Fibroblast of villous mesenchyme (primary cell): Measurements from ENCODE around the gene CDH12. TPM values are rescaled to one million over a fixed set of nuclear protein-coding genes. Genes with fewer than 3 reads are reported as not detected.
"Not testable (repeated sequence)": the region's sequence is repeated elsewhere in the genome, so short reads cannot be mapped to it uniquely, and the experiment has no call there.

ENCODE experiments used
- DNase-seq: peaks from one replicate; pipeline ENCODE4 v3.0.0-alpha.2; 2010; ENCODE audit warnings: low read depth
- H3K4me3 ChIP-seq: 2 replicates; pipeline ENCODE4 v1.5.1; 2011; ENCODE audit warnings: low read depth, mild to moderate bottlenecking, low read length
- total RNA-seq: library from RNA; depleted of rRNA; stranded (reverse); fragments of >200 nt; gene quantifications from 2 replicates; pipeline ENCODE4 v1.2.3, GENCODE V29; 2012
- TF ChIP-seq, protein P1 (sequence below): IDR thresholded peaks from 2 replicates; pipeline ENCODE4 v1.5.1; 2012; ENCODE audit warnings: low read depth, mild to moderate bottlenecking, low read length; ENCODE audit not compliant: insufficient read depth

Gene CDH12
- total RNA-seq, 1 donor = not detected

DNA sequence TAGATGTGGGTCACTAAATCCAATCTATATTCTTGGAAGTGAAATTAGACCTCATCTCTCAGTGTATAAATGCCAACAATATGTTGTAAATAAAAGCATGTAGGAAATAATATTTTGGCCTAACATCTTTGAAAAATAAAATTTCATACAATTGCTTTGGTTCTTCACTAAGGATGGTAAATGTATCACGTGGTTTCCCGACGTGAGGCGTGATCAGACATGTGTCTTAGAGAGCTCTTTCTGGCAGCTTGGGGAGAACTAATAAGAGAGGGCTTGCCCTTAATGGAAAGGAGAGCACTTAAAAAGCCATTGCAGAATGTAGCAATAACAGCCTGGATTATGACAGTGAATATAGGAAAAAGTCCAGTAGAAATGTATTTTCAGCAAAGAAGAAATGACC lies 602.6 kb downstream of the CDH12 start:
- no peak for DNase-seq
- TF ChIP-seq, protein P1, sequence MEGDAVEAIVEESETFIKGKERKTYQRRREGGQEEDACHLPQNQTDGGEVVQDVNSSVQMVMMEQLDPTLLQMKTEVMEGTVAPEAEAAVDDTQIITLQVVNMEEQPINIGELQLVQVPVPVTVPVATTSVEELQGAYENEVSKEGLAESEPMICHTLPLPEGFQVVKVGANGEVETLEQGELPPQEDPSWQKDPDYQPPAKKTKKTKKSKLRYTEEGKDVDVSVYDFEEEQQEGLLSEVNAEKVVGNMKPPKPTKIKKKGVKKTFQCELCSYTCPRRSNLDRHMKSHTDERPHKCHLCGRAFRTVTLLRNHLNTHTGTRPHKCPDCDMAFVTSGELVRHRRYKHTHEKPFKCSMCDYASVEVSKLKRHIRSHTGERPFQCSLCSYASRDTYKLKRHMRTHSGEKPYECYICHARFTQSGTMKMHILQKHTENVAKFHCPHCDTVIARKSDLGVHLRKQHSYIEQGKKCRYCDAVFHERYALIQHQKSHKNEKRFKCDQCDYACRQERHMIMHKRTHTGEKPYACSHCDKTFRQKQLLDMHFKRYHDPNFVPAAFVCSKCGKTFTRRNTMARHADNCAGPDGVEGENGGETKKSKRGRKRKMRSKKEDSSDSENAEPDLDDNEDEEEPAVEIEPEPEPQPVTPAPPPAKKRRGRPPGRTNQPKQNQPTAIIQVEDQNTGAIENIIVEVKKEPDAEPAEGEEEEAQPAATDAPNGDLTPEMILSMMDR = no peak
- H3K4me3 ChIP-seq = no peak overlapping the region

DNA sequence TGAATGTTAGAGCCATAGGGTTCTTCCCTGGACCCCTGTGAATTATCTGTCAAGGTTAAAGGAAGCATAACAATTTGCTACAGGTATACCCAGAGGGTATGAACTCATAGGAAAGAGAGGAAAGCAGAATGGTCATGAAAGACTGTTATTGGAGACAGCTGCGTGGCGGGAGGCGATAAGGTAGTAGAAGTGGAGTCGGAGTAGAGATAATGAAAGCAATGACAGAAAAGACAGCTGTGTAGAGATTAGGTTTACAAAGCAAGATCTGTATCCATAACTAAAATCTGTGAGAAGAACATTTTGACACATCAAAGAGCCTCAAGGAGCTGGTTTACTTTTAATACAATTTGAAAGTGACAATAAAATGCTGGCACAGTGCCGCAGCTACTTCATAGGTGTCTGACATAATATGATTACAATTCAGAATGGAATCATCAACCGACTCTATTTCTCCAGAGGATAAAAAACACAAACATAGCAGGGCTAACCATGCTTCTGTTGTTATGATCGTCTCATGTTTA lies 603.9 kb downstream of the CDH12 start:
- no peak overlapping the region for H3K4me3 ChIP-seq
- TF ChIP-seq, protein P1 = no peak
- DNase-seq = no peak

DNA sequence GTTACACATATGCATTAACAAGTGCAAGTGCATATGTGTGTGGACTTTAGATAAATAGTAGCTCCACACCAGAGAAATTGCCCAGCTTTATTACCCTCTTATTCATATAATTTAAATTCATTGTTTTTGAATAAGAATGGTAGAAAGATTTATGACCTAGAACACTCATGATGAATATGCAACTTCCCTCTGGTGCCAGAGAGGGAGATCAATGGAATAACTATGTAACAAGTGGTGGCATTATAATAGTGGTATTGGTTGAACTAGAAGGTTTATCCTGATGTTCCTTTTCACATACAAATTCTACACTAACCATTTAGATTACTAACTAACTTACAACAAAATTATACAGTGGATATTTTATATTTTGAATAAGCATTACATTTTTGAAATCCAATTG lies 607.4 kb downstream of the CDH12 start:
- TF ChIP-seq, protein P1 = no peak

DNA sequence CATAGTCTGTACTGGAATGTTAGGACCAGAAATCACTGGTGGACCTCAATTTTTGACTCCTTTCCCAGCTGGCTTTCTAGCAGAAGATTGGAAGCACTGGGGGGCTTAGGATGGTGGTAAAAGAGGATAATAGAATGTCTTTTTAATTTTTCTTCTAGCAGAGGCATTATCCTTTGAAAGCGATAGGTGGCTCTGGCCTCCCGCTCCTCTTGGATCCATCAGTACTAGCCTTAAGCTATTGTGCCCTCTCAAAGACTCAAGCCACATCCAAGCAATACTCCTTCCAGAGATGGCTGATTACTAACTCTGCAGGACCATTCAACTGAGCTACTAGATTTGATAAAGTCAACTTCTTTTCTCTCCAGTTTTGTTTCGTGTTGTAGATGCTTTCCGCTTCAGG lies 610.6 kb downstream of the CDH12 start:
- DNase-seq = no peak
- H3K4me3 ChIP-seq = no peak overlapping the region
- TF ChIP-seq, protein P1 = no peak

More for the DNA sequence above, 607.4 kb downstream of the CDH12 start:
- DNase-seq = no peak
- H3K4me3 ChIP-seq = no peak overlapping the region

DNA sequence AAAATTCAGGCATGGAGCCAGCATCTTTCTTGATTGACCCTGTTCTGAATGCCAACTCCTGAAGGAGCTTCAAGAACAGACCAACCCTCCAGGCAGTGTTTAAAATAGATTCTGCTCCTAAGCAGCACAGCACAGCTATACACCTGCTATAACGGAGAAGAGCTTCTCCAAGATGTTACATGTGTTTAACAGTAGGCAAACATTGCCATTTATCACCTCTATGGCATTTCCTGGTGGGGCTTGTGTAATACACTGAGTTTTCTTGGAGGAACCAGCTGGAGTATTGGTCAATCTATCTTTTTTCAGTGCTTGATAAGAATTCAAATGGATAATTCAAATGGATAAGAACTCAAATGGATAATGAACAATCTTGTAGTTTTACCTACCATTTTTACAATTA lies 615.1 kb downstream of the CDH12 start:
- H3K4me3 ChIP-seq = no peak overlapping the region
- DNase-seq = no peak
- TF ChIP-seq, protein P1 = no peak

DNA sequence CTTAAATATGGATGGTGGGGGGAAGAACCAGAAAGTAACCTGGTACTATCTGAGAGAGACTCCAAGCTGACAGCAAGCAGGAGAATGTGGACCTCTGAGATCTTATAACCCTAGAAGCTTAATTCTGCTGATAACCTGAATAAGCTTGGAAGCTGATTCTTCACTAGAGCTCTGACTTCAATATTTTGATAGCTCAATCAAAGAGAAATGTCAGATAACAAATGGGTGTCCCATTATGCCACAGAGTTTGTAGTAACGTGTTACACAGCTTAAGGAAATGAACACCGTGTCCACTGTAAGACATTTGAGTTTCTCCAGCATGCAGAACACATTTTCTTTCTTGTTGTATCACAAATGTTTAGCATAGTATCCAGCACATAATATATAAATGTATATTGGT lies 626.7 kb downstream of the CDH12 start:
- H3K4me3 ChIP-seq = no peak overlapping the region
- DNase-seq = no peak
- TF ChIP-seq, protein P1 = no peak

DNA sequence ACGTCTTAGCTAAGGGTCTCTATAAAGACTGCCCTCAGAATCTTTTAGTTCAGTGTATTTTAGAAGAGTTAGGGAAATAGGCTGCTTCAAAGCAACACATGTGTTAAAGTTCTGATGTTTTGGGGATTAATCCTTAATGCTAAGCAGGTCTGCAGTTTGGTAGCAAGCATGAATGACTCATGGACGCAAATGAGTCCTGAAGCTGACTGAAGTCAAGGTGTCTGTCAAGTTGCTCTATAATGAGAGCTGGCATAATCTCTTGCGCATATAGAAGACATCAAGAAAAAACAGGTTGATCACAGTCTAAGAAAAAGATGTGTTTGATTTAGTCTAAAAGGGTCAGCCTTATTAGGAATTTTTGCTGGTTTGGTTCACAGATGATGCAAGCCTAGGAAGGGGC lies 630.1 kb downstream of the CDH12 start:
- no peak overlapping the region for H3K4me3 ChIP-seq
- TF ChIP-seq, protein P1 = no peak
- no peak for DNase-seq

DNA sequence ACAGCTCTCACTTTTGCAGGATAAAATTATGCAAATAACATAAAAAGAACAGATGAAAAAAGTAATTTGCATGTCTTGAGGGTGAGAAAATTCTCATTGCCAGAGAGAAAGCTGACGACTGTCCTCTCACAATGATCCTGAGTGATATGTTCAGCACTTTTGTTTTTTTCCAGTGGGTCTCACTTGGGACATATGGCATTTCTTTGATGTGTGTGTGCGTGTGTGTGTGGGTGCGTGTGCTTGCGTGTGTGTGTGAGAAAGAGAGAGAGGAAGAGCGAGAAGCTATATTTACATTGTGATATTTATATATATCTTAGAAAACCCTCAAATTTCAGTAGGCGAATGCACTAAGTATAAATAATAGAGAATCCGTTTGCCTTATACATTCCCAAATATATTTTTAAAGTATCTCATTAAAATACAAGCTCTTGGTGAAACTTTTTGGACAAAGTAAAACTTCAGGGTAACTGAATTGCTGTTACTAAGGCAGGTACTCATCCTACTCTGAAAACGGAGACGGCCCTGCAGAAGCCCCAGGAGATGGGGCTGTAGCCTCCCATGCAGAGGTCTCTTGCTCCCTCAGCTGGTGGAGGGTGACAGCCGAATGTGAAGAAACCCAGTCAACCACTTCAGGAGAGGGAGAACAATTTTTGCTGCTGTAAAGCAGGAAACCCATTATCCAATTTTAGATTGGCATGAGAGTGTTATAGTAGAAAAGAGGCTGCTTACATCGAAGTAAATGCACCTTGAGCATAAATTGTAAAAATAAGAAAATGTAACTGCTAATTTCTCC lies 639.2 kb downstream of the CDH12 start:
- DNase-seq, H3K4me3 ChIP-seq: not testable (repeated sequence)

DNA sequence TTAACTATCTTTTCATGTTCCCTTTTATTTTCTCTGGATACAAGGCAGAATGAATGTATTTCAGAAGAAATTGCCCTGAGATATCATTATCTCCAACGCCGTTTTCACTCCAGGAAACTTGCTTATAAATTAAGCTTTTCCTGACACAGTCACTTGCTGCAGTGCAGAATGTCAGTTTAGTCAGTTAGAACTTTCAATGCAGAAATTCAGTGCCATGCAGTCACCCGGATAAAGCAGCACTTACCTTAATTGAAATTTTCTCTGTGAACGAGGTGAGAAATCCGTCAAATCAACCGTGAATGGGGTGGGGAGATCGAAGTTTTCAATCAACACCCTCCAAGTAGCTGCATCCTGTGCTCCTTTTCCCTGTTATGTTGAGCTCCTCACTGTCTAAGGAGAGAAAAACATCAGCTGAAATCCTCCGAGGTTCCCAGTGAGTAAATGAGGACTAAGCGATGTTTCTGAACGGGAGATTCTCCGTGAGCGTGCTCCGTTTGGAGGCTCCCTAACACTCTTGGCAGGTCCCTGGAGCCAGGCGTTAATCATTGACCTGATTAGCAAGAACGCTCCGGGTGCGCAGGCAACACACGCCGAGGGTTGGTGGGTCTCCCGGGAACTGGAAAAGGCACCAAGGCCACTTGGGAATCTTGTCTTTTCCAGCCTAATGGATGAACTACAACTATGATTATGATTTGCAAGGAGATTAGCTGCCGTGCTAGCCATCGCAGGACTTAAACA lies 640.7 kb downstream of the CDH12 start:
- not testable (repeated sequence) for H3K4me3 ChIP-seq, DNase-seq
